Spleen (tissue), 11 donors: ENCODE results near the gene TRAF4. TPM values are rescaled to one million over a fixed set of nuclear protein-coding genes. Genes with fewer than 3 reads are reported as not detected.
"Not testable (repeated sequence)": the region's sequence is repeated elsewhere in the genome, so short reads cannot be mapped to it uniquely, and the experiment has no call there.

ENCODE experiments used
- DNase-seq: peaks from one replicate; pipeline ENCODE4 v3.0.0-alpha.2; 2020
- H3K27ac ChIP-seq, 8 donors: fragments of 200-600 bp; sonication (generic) in 7 of 8; 1 replicate in 4 of 8; 2 replicates in 4 of 8; pipeline versions ENCODE4 v1.5.0 to v1.8.0; 2016 to 2021; ENCODE audit warnings: inconsistent platforms in 4 of 8, mild to moderate bottlenecking in 4 of 8, moderate library complexity in 1 of 8
- H3K27me3 ChIP-seq, 7 donors: fragments of 200-600 bp; sonication (generic) in 6 of 7; replicated peaks in 1 of 7; 1 replicate in 4 of 7; 2 replicates in 3 of 7; pipeline versions ENCODE4 v1.5.0 to v1.8.0; 2016 to 2021; ENCODE audit warnings: inconsistent platforms in 3 of 7, mild to moderate bottlenecking in 1 of 7
- H3K36me3 ChIP-seq, 6 donors: fragments of 200-600 bp; sonication (generic) in 5 of 6; 1 replicate in 4 of 6; 2 replicates in 2 of 6; pipeline versions ENCODE4 v1.5.0 to v1.8.0; 2016 to 2021; ENCODE audit warnings: inconsistent platforms in 2 of 6
- H3K4me1 ChIP-seq, 6 donors: fragments of 200-600 bp; sonication (generic) in 5 of 6; 1 replicate in 3 of 6; 2 replicates in 3 of 6; pipeline versions ENCODE4 v1.5.0 to v1.8.0; 2016 to 2021; ENCODE audit warnings: inconsistent platforms in 3 of 6
- H3K4me3 ChIP-seq, 8 donors: fragments of 200-600 bp; sonication (generic) in 7 of 8; 1 replicate in 4 of 8; 2 replicates in 4 of 8; pipeline versions ENCODE4 v1.5.0 to v1.8.0; 2016 to 2021; ENCODE audit warnings: inconsistent platforms in 4 of 8, mild to moderate bottlenecking in 4 of 8, moderate library complexity in 2 of 8
- H3K9me3 ChIP-seq, 8 donors: fragments of 200-600 bp; sonication (generic) in 7 of 8; 1 replicate in 4 of 8; 2 replicates in 4 of 8; pipeline versions ENCODE4 v1.5.0 to v1.8.0; 2016 to 2021; ENCODE audit warnings: inconsistent platforms in 4 of 8
- CTCF ChIP-seq, 11 experiments: fragments of 200-600 bp in 7 of 11; fragments of 450-650 bp in 4 of 11; sonication (generic) in 4 of 11; IDR thresholded peaks in 8 of 11; conservative IDR thresholded peaks in 3 of 11; 1 replicate in 7 of 11; 2 replicates in 4 of 11; pipeline versions ENCODE4 v1.4.0 to v1.8.0; 2016 to 2021; ENCODE audit warnings: antibody characterized with exemption in 11 of 11, inconsistent platforms in 4 of 11, mild to moderate bottlenecking in 1 of 11
- POLR2A ChIP-seq, 3 donors: fragments of 450-650 bp; IDR thresholded peaks; one replicate each; pipeline ENCODE4 v1.5.1; 2017; ENCODE audit warnings: antibody characterized with exemption in 3 of 3, mild to moderate bottlenecking in 1 of 3
- POLR2AphosphoS5 ChIP-seq, 3 donors: sonication (generic); formaldehyde crosslinking; IDR thresholded peaks; one replicate each; pipeline ENCODE4 v1.5.1; 2017; ENCODE audit warnings: antibody characterized with exemption in 3 of 3
- WGBS, 5 donors: extraction: QIAGEN DNeasy Blood & Tissue Kit in 3 of 5; methylation state at CpG; one replicate each; pipeline versions ENCODE4 v1.1.5 to v1.1.7; 2013 to 2018; 5-methylcytosine and 5-hydroxymethylcytosine counted together
- intact Hi-C: fragments of 100-400 bp; cut with DNase I; formaldehyde crosslinking; loops from one replicate; pipeline ENCODE4 v1.15.0; 2023; ENCODE audit warnings: low total_unique reads
- polyA plus RNA-seq, 3 donors: library from polyadenylated mRNA; stranded (reverse); fragments of 200-250 nt; gene quantifications; one replicate each; pipeline ENCODE4 v1.2.1, GENCODE V29; 2013
- total RNA-seq, 7 donors: library from RNA; depleted of rRNA in 3 of 7; stranded (reverse); fragments of >200 nt in 3 of 7; fragmentation: NEBNext Ultra II Directional in 4 of 7; extraction: Animal tissue kit (Norgen Biotek cat#: 25700) in 4 of 7; gene quantifications; one replicate each; pipeline versions ENCODE4 v1.1.0 to v1.2.1, GENCODE V29; 2016 to 2021
- donor health status: healthy with polysubstance abuse.
- donor health status: DM: no; HTN: no; CAD: no; lungs with moderate emphysema.
- donor health status: DM: no; HTN: no; CAD: no.
- donor health status: Bipolar disorder and iron deficiency.
- donor health status: healthy.
- donor health status: DM: no; HTN: no; CAD: no.
- donor health status: DM: yes; HTN: yes; CAD: no.

Gene TRAF4
- total and polyA plus RNA-seq, 10 donors, result 19.8 to 75.5 (median 34.2) TPM

DNA sequence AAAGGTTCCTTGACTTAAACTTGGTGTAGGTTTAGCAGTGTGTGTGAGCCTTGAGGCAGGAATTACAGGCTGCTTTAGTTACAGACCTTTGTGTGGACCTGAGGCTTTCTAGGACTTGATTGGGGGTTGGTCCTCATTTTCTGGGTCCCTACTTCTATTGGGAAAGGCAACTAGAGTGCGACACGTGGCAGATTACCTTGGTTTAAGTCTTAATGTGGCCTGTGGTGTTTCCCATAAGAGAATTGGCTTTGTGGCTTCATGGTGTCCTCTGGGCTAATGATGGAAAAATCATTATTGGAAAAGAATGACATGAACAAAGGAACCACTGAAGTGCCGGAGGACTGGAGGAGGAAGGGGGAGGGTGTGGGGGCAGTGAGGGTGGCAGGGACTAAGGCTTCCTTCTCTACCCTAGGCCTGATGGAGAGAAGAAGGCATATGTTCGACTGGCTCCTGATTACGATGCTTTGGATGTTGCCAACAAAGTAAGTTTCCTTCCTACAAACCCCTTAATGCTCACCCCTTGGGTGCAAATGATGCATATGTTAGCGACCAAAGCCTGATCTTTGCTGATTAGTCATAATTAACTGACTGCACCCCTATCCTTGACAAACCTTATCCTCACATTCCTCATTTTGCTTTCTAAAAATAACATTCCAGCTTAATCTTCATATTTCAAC, 20.5 kb upstream of the TRAF4 start:
- Histone ChIP-seq H3K36me3 (peaks cover 0 to 46% (median 37%) of the 10 kb centered on the region in 6 donors), H3K4me1 (peaks cover 49 to 94% (median 86%) of the 10 kb centered on the region in 6 donors), H3K27me3 (no peaks in the 10 kb centered on the region), H3K4me3 (no peak overlapping the region), H3K27ac (no peak overlapping the region), H3K9me3 (no peaks in the 10 kb centered on the region)
- intact Hi-C loops, result no loop called here
- no peak for TF ChIP-seq CTCF (IDR thresholded peaks at IDR 0.05 in 8 of 11, conservative IDR thresholded peaks at IDR 0.05 in 3 of 11)
- no peak for TF ChIP-seq POLR2AphosphoS5 (IDR thresholded peaks at IDR 0.05)
- TF ChIP-seq POLR2A (IDR thresholded peaks at IDR 0.05), result no peak
- DNase-seq, result no peak
- WGBS, 5 donors, result 70 to 85% (median 76%) methylated on average over 6 of the region's 6 CpGs

DNA sequence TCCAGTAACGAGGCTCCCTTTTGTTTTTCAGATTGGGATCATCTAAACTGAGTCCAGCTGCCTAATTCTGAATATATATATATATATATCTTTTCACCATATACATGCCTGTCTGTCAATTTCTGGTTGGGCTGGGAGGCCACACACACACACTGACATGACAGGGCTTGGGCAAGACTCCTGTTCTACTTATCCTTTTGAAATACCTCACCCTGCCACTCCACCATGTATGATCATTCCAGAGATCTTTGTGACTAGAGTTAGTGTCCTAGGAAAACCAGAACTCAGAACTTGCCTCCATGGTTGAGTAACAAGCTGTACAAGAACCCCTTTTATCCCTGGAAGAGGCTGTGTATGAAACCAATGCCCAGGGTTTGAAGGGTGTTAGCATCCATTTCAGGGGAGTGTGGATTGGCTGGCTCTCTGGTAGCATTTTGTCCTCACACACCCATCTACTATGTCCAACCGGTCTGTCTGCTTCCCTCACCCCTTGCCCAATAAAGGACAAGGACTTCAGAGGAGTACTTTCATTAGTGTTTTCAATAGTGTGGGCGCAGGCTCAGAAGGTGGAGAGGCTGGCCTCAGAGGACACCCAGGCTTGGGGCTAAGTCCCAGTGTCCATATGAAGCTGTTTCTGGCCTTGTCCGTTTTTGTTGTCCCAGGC, 19.8 kb upstream of the TRAF4 start:
- H3K4me1 ChIP-seq, result peaks cover 42 to 91% (median 81%) of the 10 kb centered on the region in 6 donors
- peak overlapping the region in 1 of 8 donors; percentile 98 for H3K27ac ChIP-seq
- H3K9me3 ChIP-seq, H3K4me3 ChIP-seq, H3K27me3 ChIP-seq, intact Hi-C loops, DNase-seq: not testable (repeated sequence)
- WGBS, 5 donors, result 75 to 86% (median 81%) methylated on average over 4 of the region's 4 CpGs
- peaks cover 0 to 46% (median 37%) of the 10 kb centered on the region in 6 donors for H3K36me3 ChIP-seq

- Histone ChIP-seq H3K27ac (peak overlapping the region in 6 of 8 donors; percentile 96 to 99 (median 98)), H3K4me1 (peaks cover 40 to 93% (median 83%) of the 10 kb centered on the region in 6 donors), H3K4me3 (peak overlapping the region in 1 of 8 donors; percentile 78), H3K9me3 (no peaks in the 10 kb centered on the region), H3K36me3 (peaks cover 0 to 46% (median 37%) of the 10 kb centered on the region in 6 donors), H3K27me3 (no peaks in the 10 kb centered on the region)
- DNase-seq, result no peak
- 72 to 86% (median 79%) methylated on average over 10 of the region's 10 CpGs for WGBS, 5 donors
- no peak for TF ChIP-seq CTCF (IDR thresholded peaks at IDR 0.05 in 8 of 11, conservative IDR thresholded peaks at IDR 0.05 in 3 of 11)
- no peak for TF ChIP-seq POLR2A (IDR thresholded peaks at IDR 0.05)
- no peak for TF ChIP-seq POLR2AphosphoS5 (IDR thresholded peaks at IDR 0.05)
- intact Hi-C loops, result no loop called here
Observed at GRCh38 chr17:28724500-28725165, 19.2 kb upstream of the TRAF4 start.

GRCh38 chr17:28725166-28725659, 18.6 kb upstream of the TRAF4 start:
- TF ChIP-seq POLR2A (IDR thresholded peaks at IDR 0.05) (no peak), CTCF (IDR thresholded peaks at IDR 0.05 in 8 of 11, conservative IDR thresholded peaks at IDR 0.05 in 3 of 11) (no peak), POLR2AphosphoS5 (IDR thresholded peaks at IDR 0.05) (peak in 1 of 3 donors; percentile 73)
- H3K36me3 ChIP-seq, result peaks cover 0 to 46% (median 37%) of the 10 kb centered on the region in 6 donors
- no peak for DNase-seq
- peak overlapping the region in 7 of 8 donors; percentile 51 to 99 (median 98) for H3K27ac ChIP-seq
- WGBS, 5 donors, result 29 to 49% (median 30%) methylated on average over 20 of the region's 20 CpGs
- intact Hi-C loops, result no loop called here
- no peaks in the 10 kb centered on the region for H3K9me3 ChIP-seq
- peak overlapping the region in 6 of 8 donors; percentile 66 to 92 (median 74) for H3K4me3 ChIP-seq
- H3K27me3 ChIP-seq, result no peaks in the 10 kb centered on the region
- peaks cover 40 to 93% (median 85%) of the 10 kb centered on the region in 6 donors for H3K4me1 ChIP-seq
